HepG2 (cell line): ENCODE results near the gene GPSM1. TPM values are rescaled to one million over a fixed set of nuclear protein-coding genes. Genes with fewer than 3 reads are reported as not detected.

Experiments
- AGO1 ChIP-seq: fragments of 200-400 bp; formaldehyde crosslinking; IDR thresholded peaks from 2 replicates; pipeline ENCODE4 v1.6.1; 2017; ENCODE audit warnings: mild to moderate bottlenecking, low read depth, low read length, moderate library complexity; ENCODE audit not compliant: poor library complexity, severe bottlenecking
- CHD4 ChIP-seq: fragments of 200-600 bp; sonication (generic); IDR thresholded peaks from 2 replicates; pipeline ENCODE4 v1.7.0; 2017; ENCODE audit warnings: mild to moderate bottlenecking, low read length, borderline replicate concordance
- GLI4 ChIP-seq: sonication (generic); formaldehyde crosslinking; IDR thresholded peaks from 2 replicates; pipeline ENCODE4 v1.5.1; 2020; ENCODE audit warnings: missing genetic modification reagents, mild to moderate bottlenecking, moderate library complexity, borderline replicate concordance
- KLF11 ChIP-seq: IDR thresholded peaks from 2 replicates; pipeline ENCODE4 v1.6.1; 2016; ENCODE audit warnings: missing compliant biosample characterization
- MBNL3 ChIP-seq: fragments of 250-450 bp; sonication (Bioruptor Pico); conservative IDR thresholded peaks from 2 replicates; pipeline ENCODE4 v1.8.0; 2022; ENCODE audit warnings: mild to moderate bottlenecking, inconsistent platforms
- MTF2 ChIP-seq: sonication (generic); formaldehyde crosslinking; IDR thresholded peaks from 2 replicates; pipeline ENCODE4 v1.5.0; 2020; ENCODE audit warnings: missing genetic modification reagents, borderline replicate concordance
- PHF21A ChIP-seq: sonication (generic); formaldehyde crosslinking; IDR thresholded peaks from 2 replicates; pipeline ENCODE4 v1.5.0; 2020; ENCODE audit warnings: mild to moderate bottlenecking, missing genetic modification reagents
- RNF2 ChIP-seq: fragments of 450-650 bp; conservative IDR thresholded peaks from 2 replicates; pipeline ENCODE4 v1.6.1; 2016; ENCODE audit warnings: low read depth
- WIZ ChIP-seq: sonication (generic); formaldehyde crosslinking; IDR thresholded peaks from 2 replicates; pipeline ENCODE4 v1.5.1; 2020; ENCODE audit warnings: mild to moderate bottlenecking, missing genetic modification reagents
- ZNF256 ChIP-seq: sonication (generic); formaldehyde crosslinking; conservative IDR thresholded peaks from 2 replicates; pipeline ENCODE4 v1.4.0; 2020; ENCODE audit warnings: missing genetic modification reagents
- ZNF557 ChIP-seq: sonication (generic); formaldehyde crosslinking; IDR thresholded peaks from 2 replicates; pipeline ENCODE4 v1.4.0; 2020; ENCODE audit warnings: missing genetic modification reagents
- ZNF724P ChIP-seq: sonication (generic); formaldehyde crosslinking; IDR thresholded peaks from 2 replicates; pipeline ENCODE4 v1.8.0; 2022; ENCODE audit warnings: missing genetic modification reagents, borderline replicate concordance
- ZNF773 ChIP-seq: sonication (generic); formaldehyde crosslinking; IDR thresholded peaks from 2 replicates; pipeline ENCODE4 v1.4.0; 2020; ENCODE audit warnings: missing genetic modification reagents, borderline replicate concordance
- polyA plus RNA-seq, 8 experiments: library from polyadenylated mRNA; depleted of rRNA in 3 of 8; stranded (reverse) in 7 of 8; unstranded in 1 of 8; fragments of >200 nt; fragmentation: Illumina TruSeq in 4 of 8; extraction: Trizol in 4 of 8; gene quantifications; 2 replicates each; pipeline versions ENCODE4 v1.2.1 to v1.2.3, GENCODE V29; 2011 to 2016; ENCODE audit warnings: low read depth in 4 of 8, missing spikeins in 1 of 8, mixed read lengths in 1 of 8; ENCODE audit not compliant: insufficient read depth in 1 of 8
- total RNA-seq, 5 experiments: library from RNA; depleted of rRNA; stranded (reverse); fragments of >200 nt; fragmentation: Illumina TruSeq; extraction: Trizol; gene quantifications; 2 replicates each; pipeline ENCODE4 v1.2.3, GENCODE V29; 2016; ENCODE audit warnings: low read depth in 1 of 5
- TF ChIP-seq, protein P1 (sequence below): sonication (generic); formaldehyde crosslinking; IDR thresholded peaks from 2 replicates; pipeline ENCODE4 v1.8.0; 2022; ENCODE audit warnings: low read depth, missing genetic modification reagents
- TF ChIP-seq, protein P2 (sequence below): sonication (generic); formaldehyde crosslinking; IDR thresholded peaks from 2 replicates; pipeline ENCODE4 v1.9.0; 2021; ENCODE audit warnings: missing genetic modification reagents, borderline replicate concordance
- TF ChIP-seq, protein P3 (sequence below): fragments of 450-650 bp; IDR thresholded peaks from 2 replicates; pipeline ENCODE4 v1.6.1; 2016
- TF ChIP-seq, protein P4 (sequence below): sonication (generic); formaldehyde crosslinking; IDR thresholded peaks from 2 replicates; pipeline ENCODE4 v1.5.0; 2020; ENCODE audit warnings: mild to moderate bottlenecking, missing genetic modification reagents, moderate library complexity

The GPSM1 gene
- total and polyA plus RNA-seq, 2 of the 13 experiments (the other 11 are each of a cell fraction or from before 2014, with no cell fraction given), result 1.0 to 2.4 TPM

DNA sequence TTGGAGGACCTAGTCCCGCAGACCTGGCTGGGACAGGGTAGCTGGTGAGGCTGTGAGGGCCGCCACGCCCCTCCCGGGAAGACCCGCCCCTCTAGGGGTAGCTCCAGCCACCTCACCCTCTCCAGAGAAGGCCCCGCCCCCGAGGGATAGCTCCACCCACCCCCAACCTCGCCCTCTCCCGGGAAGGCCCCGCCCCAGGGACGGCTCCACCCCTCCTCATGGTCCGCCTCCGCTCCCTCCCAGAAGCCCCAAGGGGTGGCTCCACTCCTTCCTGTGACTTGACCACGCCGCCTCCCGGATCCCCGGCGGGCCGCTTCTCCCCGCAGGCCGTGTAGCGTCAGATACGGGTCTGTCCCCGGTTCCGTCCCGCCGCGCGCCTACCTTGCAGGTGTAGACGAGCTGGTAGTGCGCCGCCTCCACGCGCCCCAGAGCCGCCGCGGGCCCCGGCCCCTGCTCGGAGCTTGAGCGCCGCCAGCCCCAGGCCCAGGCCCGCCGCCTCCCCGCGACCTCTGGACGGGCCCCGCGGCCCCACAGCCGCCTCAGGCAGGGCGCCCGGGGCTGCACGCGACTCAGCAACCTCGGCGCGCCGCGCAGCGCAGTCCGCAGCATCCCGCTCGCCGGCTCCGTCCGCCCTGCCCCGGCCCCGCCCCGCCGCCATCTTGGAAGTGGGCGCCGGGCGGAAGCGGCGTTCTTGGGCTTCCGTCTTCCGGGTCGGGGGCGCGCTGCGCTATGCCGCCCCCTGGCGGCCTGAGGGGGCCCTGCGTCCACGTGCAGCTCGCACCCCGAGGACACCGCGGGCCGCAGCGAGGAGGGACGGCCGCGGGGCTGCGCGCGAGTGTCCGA lies 36.0 kb downstream of the GPSM1 start, which contains the start of gene DNLZ (continued):
- TF ChIP-seq AGO1 (peak; percentile 93), RNF2 (peak; percentile 97), WIZ (CRISPR knock-in tag) (no peak), ZNF773 (peak; percentile 80; the same call in 1 of the 2 replicates), ZNF256 (no peak), ZNF724P (CRISPR knock-in tag) (peak; percentile 93), GLI4 (CRISPR knock-in tag) (no peak), KLF11 (CRISPR knock-in tag) (no peak), MTF2 (CRISPR knock-in tag) (no peak), CHD4 (no peak), ZNF557 (peak; percentile 28; the same call in 1 of the 2 replicates), MBNL3 (CRISPR knock-in tag) (no peak), PHF21A (CRISPR knock-in tag) (peak; percentile 73)
- TF ChIP-seq, protein P1, sequence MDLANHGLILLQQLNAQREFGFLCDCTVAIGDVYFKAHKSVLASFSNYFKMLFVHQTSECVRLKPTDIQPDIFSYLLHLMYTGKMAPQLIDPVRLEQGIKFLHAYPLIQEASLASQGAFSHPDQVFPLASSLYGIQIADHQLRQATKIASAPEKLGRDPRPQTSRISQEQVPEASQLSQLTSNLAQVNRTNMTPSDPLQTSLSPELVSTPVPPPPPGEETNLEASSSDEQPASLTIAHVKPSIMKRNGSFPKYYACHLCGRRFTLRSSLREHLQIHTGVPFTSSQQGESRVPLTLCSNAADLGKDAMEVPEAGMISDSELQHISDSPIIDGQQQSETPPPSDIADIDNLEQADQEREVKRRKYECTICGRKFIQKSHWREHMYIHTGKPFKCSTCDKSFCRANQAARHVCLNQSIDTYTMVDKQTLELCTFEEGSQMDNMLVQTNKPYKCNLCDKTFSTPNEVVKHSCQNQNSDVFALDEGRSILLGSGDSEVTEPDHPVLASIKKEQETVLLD (CRISPR knock-in tag), result peak; percentile 84
- TF ChIP-seq, protein P2, sequence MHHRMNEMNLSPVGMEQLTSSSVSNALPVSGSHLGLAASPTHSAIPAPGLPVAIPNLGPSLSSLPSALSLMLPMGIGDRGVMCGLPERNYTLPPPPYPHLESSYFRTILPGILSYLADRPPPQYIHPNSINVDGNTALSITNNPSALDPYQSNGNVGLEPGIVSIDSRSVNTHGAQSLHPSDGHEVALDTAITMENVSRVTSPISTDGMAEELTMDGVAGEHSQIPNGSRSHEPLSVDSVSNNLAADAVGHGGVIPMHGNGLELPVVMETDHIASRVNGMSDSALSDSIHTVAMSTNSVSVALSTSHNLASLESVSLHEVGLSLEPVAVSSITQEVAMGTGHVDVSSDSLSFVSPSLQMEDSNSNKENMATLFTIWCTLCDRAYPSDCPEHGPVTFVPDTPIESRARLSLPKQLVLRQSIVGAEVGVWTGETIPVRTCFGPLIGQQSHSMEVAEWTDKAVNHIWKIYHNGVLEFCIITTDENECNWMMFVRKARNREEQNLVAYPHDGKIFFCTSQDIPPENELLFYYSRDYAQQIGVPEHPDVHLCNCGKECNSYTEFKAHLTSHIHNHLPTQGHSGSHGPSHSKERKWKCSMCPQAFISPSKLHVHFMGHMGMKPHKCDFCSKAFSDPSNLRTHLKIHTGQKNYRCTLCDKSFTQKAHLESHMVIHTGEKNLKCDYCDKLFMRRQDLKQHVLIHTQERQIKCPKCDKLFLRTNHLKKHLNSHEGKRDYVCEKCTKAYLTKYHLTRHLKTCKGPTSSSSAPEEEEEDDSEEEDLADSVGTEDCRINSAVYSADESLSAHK (CRISPR knock-in tag), result no peak
- TF ChIP-seq, protein P3, sequence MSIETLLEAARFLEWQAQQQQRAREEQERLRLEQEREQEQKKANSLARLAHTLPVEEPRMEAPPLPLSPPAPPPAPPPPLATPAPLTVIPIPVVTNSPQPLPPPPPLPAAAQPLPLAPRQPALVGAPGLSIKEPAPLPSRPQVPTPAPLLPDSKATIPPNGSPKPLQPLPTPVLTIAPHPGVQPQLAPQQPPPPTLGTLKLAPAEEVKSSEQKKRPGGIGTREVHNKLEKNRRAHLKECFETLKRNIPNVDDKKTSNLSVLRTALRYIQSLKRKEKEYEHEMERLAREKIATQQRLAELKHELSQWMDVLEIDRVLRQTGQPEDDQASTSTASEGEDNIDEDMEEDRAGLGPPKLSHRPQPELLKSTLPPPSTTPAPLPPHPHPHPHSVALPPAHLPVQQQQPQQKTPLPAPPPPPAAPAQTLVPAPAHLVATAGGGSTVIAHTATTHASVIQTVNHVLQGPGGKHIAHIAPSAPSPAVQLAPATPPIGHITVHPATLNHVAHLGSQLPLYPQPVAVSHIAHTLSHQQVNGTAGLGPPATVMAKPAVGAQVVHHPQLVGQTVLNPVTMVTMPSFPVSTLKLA, result peak; percentile 47; the same call in 1 of the 2 replicates
- TF ChIP-seq, protein P4, sequence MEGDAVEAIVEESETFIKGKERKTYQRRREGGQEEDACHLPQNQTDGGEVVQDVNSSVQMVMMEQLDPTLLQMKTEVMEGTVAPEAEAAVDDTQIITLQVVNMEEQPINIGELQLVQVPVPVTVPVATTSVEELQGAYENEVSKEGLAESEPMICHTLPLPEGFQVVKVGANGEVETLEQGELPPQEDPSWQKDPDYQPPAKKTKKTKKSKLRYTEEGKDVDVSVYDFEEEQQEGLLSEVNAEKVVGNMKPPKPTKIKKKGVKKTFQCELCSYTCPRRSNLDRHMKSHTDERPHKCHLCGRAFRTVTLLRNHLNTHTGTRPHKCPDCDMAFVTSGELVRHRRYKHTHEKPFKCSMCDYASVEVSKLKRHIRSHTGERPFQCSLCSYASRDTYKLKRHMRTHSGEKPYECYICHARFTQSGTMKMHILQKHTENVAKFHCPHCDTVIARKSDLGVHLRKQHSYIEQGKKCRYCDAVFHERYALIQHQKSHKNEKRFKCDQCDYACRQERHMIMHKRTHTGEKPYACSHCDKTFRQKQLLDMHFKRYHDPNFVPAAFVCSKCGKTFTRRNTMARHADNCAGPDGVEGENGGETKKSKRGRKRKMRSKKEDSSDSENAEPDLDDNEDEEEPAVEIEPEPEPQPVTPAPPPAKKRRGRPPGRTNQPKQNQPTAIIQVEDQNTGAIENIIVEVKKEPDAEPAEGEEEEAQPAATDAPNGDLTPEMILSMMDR (CRISPR knock-in tag), result peak; percentile 90
